ENCODE measurements around the gene FXYD6. TPM values are rescaled to one million over a fixed set of nuclear protein-coding genes. Genes with fewer than 3 reads are reported as not detected.

FXYD6 gene
- polyA plus RNA-seq, 1 donor: 227 TPM

- DNase-seq: no peak
Observed at GRCh38 chr11:117790279-117790678, 86.2 kb downstream of the FXYD6 start.

- no peak for DNase-seq
Observed at GRCh38 chr11:117789241-117789640, 87.2 kb downstream of the FXYD6 start.

Other genes starting within 250 kb of the FXYD6 start
- 0.63 TPM for gene DSCAML1, start 79.4 kb downstream of the FXYD6 start, polyA plus RNA-seq (ENCODE audit: insufficient read length)
- gene FXYD2, start 51.9 kb downstream of the FXYD6 start, polyA plus RNA-seq (ENCODE audit: insufficient read length): 2.2 TPM
- gene TMPRSS13, start 52.7 kb upstream of the FXYD6 start, polyA plus RNA-seq (ENCODE audit: insufficient read length): 0.15 TPM
- gene IL10RA, start 109.7 kb upstream of the FXYD6 start, polyA plus RNA-seq (ENCODE audit: insufficient read length): 6.3 TPM
- gene TMPRSS4, start 200.4 kb upstream of the FXYD6 start, polyA plus RNA-seq (ENCODE audit: insufficient read length): 0.08 TPM
- gene SMIM35, start 210.3 kb upstream of the FXYD6 start, polyA plus RNA-seq (ENCODE audit: insufficient read length): 0.76 TPM

Data from hindlimb muscle (tissue), 1 donor.